HG03354 (cell line): Measurements from ENCODE around the gene KDM5B.

Experiments
- ATAC-seq: cut with Tn5 transposase; IDR thresholded peaks from one replicate; pipeline ENCODE4 v1.9.1; 2021; ENCODE audit warnings: mild to moderate bottlenecking; ENCODE audit not compliant: unreplicated experiment, poor library complexity, severe bottlenecking

Gene KDM5B

GRCh38 chr1:202691816-202692215 lies 116.4 kb downstream of the KDM5B start:
- ATAC-seq: no peak

- ATAC-seq: no peak
Observed at GRCh38 chr1:202689493-202690342, 118.5 kb downstream of the KDM5B start.

GRCh38 chr1:202689082-202689481 lies 119.1 kb downstream of the KDM5B start:
- no peak for ATAC-seq

- ATAC-seq: no peak
Observed at GRCh38 chr1:202688401-202688800, 119.8 kb downstream of the KDM5B start.

GRCh38 chr1:202687798-202688197 lies 120.4 kb downstream of the KDM5B start:
- ATAC-seq: no peak

GRCh38 chr1:202687370-202687769 lies 120.9 kb downstream of the KDM5B start:
- ATAC-seq: no peak

- ATAC-seq: no peak
Observed at GRCh38 chr1:202685641-202686040, 122.6 kb downstream of the KDM5B start.

- no peak for ATAC-seq
Observed at GRCh38 chr1:202684716-202685115, 123.5 kb downstream of the KDM5B start.

GRCh38 chr1:202683029-202683428 lies 125.2 kb downstream of the KDM5B start:
- ATAC-seq: no peak

- no peak for ATAC-seq
Observed at GRCh38 chr1:202682477-202682876, 125.7 kb downstream of the KDM5B start.

GRCh38 chr1:202681736-202682420 lies 126.3 kb downstream of the KDM5B start:
- no peak for ATAC-seq

GRCh38 chr1:202680586-202681352 lies 127.5 kb downstream of the KDM5B start:
- no peak for ATAC-seq

- no peak for ATAC-seq
Observed at GRCh38 chr1:202679406-202680177, 128.6 kb downstream of the KDM5B start.

- no peak for ATAC-seq
Observed at GRCh38 chr1:202677433-202677832, 130.8 kb downstream of the KDM5B start.
